COLO668 (cell line): ENCODE data around the gene FANCB.

ENCODE experiments used
- DNase-seq: peaks from one replicate; lab custom pipeline; 2025; ENCODE audit not compliant: unreplicated experiment; lab: John Stamatoyannopoulos, UW

The FANCB gene

DNA sequence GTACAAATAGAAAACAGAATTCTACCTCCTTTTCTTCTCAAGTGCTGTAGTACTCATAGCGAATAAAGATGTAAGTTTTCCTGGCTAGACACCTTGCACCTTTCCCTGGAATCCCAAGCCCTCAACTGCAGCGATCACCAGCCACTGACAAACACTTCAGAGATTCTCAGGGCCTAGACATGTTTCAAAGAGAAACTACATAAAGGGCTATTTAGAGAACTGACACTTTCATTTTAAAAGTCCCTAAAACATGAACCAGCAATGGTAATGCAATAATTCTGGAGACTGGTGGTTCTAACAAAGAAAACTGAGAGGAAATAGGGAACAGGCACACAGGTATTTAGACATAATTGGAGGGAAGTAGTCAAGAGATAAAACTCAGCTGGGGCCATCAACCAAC is 35.7 kb downstream of the FANCB start:
- no peak for DNase-seq

GRCh38 chrX:14832586-14832985 is 40.3 kb downstream of the FANCB start:
- DNase-seq, result no peak

- DNase-seq, result no peak
Observed at GRCh38 chrX:14832151-14832550, 40.7 kb downstream of the FANCB start.

- no peak for DNase-seq
Observed at GRCh38 chrX:14829643-14830042, 43.2 kb downstream of the FANCB start.

DNA sequence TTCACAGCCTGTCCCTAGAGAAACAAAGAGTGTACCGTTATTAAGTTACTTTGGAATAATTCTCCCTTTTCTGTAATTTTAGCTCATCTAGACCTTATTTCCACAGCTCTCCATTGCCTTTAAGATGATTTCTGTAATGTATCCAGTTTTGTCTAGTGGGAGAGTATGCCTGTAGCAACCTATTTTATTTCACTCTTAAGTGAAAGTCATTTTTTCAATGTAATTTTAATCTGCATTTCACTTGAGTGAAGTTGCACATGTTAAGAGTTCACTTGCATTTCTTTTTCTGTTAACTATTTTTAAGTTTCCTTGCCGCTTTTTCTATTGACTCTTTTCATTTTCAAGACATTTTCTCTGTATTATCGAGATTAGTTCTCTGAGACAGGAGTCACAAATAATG is 46.5 kb downstream of the FANCB start:
- DNase-seq, result no peak

DNA sequence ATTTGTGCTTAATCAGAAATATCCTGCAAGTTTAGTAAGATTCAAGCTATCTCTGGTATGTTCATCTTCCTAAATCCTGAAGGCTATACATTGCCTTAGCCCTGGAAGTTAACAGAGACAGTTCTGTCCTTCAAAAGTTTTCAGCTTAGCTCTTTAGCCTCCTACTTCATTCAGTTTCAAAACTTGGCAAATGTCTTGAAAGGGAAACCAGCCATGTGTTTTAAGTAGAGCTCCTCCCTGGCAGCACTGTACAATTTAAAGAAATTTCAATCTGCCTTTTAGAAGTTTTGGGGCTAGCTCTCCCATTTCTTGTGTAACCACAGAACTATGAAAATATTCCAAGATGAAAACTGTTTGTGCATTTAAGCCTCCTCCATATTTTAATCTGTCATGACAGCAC is 47.0 kb downstream of the FANCB start:
- DNase-seq, result no peak

- no peak for DNase-seq
Observed at GRCh38 chrX:14819769-14820168, 53.1 kb downstream of the FANCB start.

DNA sequence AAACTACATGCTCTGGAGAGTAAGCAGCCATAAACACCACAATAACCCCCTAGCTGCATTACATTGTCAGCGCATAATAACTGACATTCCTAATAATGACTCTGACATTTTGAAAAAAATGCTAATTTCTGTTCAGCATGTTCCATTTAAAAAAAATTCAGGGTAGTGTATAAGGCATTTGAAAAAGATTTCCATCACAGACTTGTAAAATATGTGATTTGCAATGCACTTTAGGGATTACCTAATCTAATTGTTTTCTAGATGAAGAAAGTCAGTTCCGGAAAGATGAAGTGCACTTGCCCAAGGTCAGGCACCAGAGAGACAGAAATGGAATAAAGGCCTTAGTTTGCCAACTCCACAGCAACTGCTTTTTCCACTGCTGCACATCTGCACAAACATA is 55.3 kb downstream of the FANCB start:
- no peak for DNase-seq

DNA sequence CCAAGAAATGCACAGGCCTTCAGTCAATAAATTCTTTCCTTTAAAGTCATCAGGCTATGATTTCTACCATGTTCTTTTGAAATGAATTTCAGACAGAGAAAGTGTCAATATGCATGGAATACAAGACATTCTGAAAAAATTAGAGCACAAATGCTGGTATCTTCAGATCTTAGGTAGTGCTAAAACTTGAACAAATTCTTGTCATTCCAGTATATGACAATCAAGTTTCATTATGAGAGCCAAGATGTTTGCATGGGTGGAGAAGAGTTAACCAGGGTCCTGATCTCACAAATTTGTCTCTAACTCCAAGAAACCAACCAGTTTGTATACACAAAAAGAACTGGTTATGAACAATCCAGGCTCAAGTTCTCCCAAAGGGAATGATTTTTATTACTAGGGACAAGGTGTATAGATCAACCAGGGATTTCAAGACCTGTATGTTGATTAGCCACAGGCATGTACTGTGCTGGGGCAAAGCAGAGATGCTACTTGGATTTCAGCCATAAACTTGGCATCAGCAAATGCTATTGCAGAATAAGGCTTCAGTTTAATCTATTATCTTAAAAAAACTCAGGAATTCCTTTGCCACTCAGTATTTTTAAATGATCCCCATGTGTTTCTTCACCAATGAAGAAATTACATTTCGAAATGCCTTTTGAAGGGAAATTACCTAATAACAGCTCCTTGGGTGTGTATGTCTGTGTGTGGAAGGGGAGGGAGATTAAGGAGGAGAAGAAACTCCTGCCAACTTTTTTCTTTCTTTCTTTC is 69.7 kb downstream of the FANCB start:
- no peak for DNase-seq

DNA sequence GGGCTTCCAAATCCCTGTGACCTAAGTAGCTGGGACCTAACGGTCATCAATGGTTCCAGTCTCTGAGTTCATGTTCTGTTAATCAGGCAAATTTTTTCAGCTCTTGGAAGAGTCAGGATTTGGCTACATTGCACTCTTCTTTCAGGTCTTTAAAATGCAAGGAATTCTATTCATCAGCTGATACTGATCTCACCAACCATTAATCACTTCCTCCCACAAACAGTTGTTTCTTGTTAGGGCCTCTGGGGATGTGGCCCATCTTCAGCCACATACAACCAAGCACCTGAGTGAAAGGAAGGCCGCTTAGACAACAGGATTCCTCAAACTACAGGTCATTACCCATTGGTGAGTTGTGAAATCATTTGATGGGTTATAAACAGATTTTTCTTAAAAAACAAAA is 71.7 kb downstream of the FANCB start:
- DNase-seq, result no peak

DNA sequence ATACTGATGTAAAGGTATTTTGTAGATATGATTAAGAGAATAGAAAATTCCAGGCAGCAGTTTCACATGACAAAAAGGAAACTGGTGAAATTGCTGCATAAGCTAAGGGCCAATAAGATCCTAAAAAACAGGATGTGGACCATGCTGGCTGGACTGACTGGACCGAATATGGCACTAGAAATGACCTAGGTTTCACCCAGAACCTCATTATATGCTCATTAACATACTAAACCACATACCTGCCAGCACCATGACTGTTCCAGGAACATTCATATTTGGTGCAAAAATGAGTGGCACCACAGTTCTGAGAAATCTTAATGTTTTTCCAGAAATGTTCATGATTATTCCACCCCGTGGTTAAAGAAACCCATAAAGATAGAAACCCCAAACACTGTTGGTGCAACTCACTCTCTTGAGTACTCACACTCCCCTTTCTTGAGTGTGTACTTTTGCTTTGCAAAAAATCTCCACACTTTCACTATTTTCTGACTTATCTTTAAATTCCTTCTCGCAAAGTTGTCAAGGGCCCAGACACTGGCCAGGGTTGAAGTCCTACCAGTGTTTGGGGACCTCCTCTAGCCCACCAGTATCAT is 74.0 kb downstream of the FANCB start:
- DNase-seq, result no peak
